SHP77 (cell line): ENCODE measurements around the gene VAV2.
A peak's percentile ranks its signal among the peaks of the same experiment; 100 is the strongest.

Experiments
- DNase-seq, 2 experiments: peaks; one replicate each; lab custom pipeline; 2025; lab: John Stamatoyannopoulos, UW

The VAV2 gene

GRCh38 chr9:133728856-133729616 is 263.1 kb downstream of the VAV2 start:
- DNase-seq = no peak

DNA sequence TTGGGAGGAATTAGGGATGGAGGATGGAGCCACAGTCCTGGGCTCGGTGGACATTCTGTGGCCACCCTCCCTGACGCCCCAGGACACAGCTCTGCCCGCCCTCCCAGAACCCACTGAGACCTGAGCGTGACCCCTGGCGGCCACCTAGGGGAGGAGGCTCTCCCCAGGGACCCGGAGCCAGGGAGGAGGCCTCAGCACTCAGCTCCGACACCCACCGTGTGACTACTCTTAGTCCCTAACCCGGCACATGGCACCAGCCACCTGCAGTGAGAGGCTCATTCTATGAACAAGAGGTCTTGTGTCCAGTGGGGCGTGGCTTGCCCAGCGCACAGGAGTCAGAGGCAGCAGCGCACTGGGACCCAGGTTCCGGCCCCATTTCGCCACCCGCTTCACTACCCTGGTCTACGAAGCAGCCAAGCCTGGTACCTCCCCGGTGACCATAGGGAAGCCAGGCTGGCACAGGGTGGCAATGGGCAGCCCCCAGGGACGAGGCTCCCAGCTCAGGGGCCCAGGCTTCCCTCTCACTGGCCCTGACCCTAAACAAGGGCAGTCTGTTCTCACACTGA is 264.2 kb downstream of the VAV2 start:
- DNase-seq = no peak

DNA sequence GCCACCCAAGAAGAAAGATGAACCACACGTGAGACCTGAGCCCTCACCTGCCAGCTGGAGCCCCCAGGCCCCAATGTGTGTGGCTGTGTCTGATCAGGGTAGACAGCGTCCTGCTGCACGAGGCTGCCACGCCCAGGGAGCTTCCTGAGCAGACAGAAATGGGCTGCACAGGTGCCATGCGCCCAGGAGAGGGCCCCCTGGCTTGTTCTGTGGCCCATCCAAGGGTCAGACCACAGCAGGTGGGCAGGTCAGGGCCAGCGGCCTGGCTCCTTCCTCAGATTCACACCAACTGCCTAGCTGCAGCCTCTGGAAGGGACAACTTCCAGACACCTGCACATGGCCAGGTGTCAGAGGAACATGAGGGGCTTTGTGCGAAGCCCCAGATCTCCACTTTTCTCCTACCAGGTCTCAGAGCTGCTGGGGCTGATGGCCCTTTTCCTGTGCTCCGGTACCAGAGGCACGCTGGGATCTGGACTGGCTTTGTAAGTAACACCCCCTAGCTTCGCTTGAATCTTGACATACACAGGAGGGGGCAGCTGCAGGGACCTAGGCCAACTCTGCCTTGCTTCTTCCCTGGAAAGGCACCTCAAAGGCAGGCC is 264.7 kb downstream of the VAV2 start:
- DNase-seq = peak in 1 of 2 experiments; percentile 53

DNA sequence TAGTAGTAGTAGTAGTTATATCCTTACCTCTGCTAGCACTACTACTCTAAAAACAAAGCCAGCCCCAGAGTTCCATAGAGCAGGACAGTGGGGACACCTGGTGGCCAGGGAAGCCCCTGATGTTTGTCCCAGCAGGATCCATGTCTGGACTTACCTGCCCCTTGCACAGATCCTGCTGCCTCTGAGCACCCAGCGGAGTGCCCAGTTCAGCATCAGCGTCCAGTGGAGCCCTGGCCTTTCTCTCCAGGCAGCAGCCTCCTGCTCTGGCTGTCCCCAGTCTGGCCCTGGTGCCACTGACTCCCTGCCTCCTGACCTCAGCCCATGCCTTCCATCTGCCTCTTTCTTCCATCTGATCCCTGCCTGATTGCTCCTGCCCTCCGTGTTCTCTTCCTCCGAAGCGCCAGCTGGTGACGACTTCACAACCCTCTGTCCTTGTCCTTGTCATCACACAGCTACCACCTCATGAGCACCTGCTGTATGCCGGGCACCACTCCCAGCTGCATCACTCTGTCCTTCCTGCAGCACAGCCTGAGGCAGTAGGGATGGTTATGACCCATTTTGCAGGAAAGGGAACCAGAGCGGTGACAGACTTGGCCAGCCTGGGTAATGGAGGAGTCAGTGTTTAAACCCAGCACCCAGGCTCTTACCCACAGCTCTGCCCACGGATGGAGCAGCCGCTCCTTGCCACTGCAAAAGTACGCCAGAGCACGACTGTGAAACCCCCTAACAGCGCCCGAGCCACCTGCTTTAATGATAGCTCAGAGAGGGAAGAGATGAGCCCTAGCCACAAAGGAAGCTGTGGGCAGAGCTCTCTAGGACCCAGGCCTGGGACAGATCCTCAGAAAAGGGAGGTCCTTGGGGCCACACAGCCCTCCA is 265.5 kb downstream of the VAV2 start:
- DNase-seq = peak; percentile 69 to 78

DNA sequence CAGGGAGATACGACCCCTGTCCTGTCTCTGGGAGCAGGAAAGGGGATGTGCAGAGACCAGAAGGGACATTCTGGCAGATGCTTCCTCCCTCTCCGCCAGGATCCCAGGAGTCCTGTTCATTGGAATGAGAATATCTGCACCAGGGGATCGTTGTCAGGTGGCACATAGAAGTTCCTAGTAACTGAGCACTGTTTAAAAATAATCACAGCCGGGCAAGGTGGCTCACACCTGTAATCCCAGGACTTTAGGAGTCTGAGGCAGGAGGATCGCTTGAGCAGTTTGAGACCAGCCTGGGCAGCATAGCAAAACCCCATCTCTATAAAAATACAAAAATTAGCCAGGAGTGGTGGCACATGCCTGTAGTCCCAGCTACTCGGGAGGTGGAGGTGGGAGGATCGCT is 266.2 kb downstream of the VAV2 start:
- DNase-seq = no peak

DNA sequence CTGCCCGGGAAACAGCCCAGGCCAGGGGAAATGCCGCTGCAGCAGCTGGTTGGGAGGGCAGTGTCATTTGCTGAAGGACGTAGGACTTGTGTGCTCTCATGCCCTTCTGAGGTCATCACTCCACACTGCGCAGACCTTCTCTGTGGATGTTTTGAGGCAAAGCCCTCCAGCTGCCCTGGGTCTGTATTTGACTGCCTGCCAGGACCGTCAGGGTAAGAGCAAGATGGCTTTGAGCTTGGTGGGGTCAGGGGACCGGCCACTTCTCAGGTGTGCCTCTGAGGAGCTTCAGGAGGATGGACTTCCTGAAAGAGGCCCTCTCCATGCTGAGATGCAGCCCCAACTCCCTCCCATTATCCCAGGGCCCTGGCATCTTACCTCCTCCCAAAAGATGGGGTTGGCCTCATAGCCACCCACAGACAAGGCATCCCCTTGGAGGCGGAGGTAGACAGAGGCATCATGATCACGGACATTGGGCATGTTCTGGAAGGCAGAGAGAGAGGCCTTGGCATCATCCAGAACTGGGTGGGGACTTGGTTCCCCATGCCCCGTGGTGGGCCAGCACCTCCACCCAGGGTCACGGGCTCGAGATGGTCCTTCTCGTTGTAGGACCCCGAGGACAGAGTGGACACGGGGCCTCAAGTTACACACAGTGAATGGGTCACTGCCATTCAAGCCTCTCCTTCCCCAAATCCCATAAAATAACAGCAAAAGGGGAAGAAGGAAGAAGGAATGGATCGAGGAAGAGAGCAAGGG is 273.4 kb downstream of the VAV2 start:
- peak in 1 of 2 experiments; percentile 29 for DNase-seq

DNA sequence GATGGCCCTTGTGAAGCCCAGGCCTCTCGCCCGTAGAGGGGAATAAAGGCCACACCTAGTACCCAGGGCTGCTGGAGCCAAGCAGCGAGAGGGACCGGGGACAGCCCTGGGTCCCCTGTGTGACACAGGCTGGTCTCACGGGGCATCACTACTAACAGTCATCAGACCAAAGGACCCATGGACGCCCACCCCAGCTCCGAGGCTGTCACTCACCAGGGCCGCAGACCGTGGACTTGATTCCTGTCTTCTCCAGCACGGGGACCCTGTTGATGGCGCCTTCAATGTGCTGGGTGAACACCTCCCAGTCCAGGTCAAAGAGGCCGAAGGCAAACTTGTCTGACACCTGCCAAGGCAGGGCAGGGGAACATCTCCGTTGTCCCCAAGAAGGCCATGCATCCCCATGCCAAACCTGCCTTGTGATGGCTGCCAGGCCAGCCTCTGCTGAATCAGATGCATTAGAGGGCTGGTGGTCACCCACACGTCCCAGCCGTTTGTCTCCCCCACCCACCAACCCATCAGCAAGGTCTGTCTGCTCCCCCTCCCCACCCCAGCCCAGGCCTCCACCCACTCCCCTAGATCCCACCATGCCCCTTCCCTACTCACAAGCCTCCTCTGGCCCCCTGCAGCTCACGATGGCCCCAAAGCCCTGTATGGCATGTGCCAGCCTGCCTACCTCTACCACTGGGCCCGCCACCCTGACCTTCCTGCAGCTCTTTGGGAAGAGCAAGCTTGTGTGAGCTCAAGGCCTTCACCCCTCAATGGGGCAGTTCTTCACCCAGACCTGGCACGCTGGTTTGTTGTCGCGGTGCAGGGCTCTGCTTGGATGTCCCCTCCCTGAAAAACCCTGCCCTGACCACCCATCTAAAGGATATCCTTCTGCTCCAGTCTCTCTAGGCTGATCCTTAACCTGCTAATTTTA is 274.8 kb downstream of the VAV2 start:
- DNase-seq = no peak

GRCh38 chr9:133716564-133717112 is 275.5 kb downstream of the VAV2 start:
- DNase-seq = no peak

DNA sequence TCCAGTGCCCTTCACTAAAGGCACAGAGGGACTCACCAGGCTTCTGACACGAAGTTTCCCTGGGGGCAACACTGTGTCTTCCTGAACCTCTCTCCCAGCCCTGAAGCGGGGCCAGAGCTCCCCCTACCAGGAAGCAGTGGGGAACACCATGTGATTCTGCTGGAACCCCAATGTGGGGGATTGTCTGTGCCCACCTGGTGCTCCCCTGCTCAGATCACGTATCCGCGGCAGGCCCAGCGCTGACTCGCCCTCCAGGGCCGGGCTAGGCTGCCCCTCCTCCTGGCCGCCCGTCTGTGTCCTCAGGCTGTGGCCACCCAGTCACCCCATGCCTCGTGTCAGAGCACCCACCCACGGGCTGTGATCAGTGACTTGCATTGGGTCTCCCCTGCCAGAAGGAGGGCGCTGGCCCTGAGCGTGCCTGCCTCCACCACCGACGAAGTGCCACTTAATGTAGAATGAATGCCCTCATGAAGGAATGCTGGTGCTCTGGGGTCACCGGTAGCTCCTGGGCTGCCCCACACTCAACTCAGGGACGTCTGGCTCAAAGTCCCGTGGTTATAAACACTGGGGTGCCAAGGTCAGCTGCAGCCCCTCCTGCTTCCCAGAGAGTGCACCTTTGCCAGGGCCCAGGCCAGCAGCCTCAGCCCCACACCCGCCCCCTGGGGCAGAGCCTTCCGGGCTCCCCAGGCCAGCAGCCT is 276.1 kb downstream of the VAV2 start:
- no peak for DNase-seq

GRCh38 chr9:133715295-133715865 is 276.7 kb downstream of the VAV2 start:
- DNase-seq = no peak

- no peak for DNase-seq
Measured at GRCh38 chr9:133714606-133715294, 277.4 kb downstream of the VAV2 start.

- DNase-seq = no peak
Measured at GRCh38 chr9:133713960-133714495, 278.1 kb downstream of the VAV2 start.

GRCh38 chr9:133713150-133713959 is 278.8 kb downstream of the VAV2 start:
- no peak for DNase-seq

- DNase-seq = no peak
Measured at GRCh38 chr9:133712221-133713100, 279.7 kb downstream of the VAV2 start.
